RPMI7951 (cell line): Measurements from ENCODE around the gene PEX14. TPM values are rescaled to one million over a fixed set of nuclear protein-coding genes. Genes with fewer than 3 reads are reported as not detected.
A peak's percentile ranks its signal among the peaks of the same experiment; 100 is the strongest.

Source experiments
- DNase-seq: peaks from one replicate; pipeline ENCODE4 v3.0.0-alpha.2; 2012; ENCODE audit warnings: low read depth
- total RNA-seq: library from RNA; depleted of rRNA; stranded (reverse); fragments of >200 nt; shearing (Covaris generic); gene quantifications from 2 replicates; pipeline ENCODE4 v1.2.3, GENCODE V29; 2014

Gene PEX14
- total RNA-seq, 1 experiment from 2014 or later, result 21.5 TPM

- no peak for DNase-seq
Measured at GRCh38 chr1:10634075-10634427, 159.3 kb downstream of the PEX14 start.

- no peak for DNase-seq
Measured at GRCh38 chr1:10634428-10635084, 159.8 kb downstream of the PEX14 start.

GRCh38 chr1:10635085-10635896 lies 160.5 kb downstream of the PEX14 start:
- no peak for DNase-seq

- DNase-seq, result no peak
Measured at GRCh38 chr1:10635992-10636391, 161.2 kb downstream of the PEX14 start.

GRCh38 chr1:10637400-10637799 lies 162.7 kb downstream of the PEX14 start:
- no peak for DNase-seq

- no peak for DNase-seq
Measured at GRCh38 chr1:10637834-10638558, 163.2 kb downstream of the PEX14 start.

GRCh38 chr1:10638559-10639005 lies 163.8 kb downstream of the PEX14 start:
- no peak for DNase-seq

- DNase-seq, result no peak
Measured at GRCh38 chr1:10639011-10639774, 164.4 kb downstream of the PEX14 start.

- DNase-seq, result no peak
Measured at GRCh38 chr1:10639775-10640578, 165.2 kb downstream of the PEX14 start.

GRCh38 chr1:10640843-10641553 lies 166.2 kb downstream of the PEX14 start:
- no peak for DNase-seq

- no peak for DNase-seq
Measured at GRCh38 chr1:10641976-10642375, 167.2 kb downstream of the PEX14 start.

GRCh38 chr1:10642403-10643080 lies 167.8 kb downstream of the PEX14 start:
- DNase-seq, result no peak

GRCh38 chr1:10643607-10644306 lies 169.0 kb downstream of the PEX14 start:
- DNase-seq, result no peak

- DNase-seq, result peak; percentile 12
Measured at GRCh38 chr1:10644307-10645128, 169.8 kb downstream of the PEX14 start.

GRCh38 chr1:10646347-10646861 lies 171.7 kb downstream of the PEX14 start:
- DNase-seq, result peak; percentile 43

- DNase-seq, result no peak
Measured at GRCh38 chr1:10647414-10648170, 172.8 kb downstream of the PEX14 start.
